ENCODE results near the gene KIAA0319L. TPM values are rescaled to one million over a fixed set of nuclear protein-coding genes. Genes with fewer than 3 reads are reported as not detected.

Gene KIAA0319L
- total RNA-seq (2014; rRNA removed; shearing (Covaris generic)) = 24.4 and 28.3 TPM in 2 replicates
- 16.6 and 18.1 TPM in 2 replicates for polyA plus RNA-seq (2016; fragmentation: Nextera tagmentation; extraction: Ambion mirVana)

DNA sequence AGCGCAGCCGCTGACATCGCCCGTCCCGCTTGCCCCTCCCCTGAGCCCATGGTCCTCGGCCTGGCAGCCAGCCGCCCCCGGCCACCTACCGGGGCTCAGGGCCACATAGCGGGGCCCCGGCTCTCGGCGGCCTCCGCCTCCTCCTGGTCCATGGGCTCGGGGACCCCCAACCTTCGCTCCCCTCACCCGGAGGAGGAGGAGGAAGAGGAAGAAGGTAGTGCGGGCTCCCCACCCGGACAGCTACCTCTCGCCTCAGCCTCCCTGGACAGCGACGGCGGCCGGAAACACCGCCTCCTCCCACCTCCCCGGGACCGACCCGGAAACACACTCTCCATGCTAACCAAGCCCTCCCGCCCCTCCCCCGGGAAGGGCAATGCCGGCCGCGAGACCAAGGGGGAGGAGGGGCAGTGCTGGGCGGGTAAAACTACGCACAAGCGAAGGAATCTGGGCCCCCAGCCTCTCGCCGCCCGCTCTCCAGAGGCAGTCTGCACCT lies at the start of gene KIAA0319L:
Gene KIAA0319L, minus strand, starts transcription at position 286 of the 493 bp plus-strand sequence. CDS start 2,912 bp downstream, outside the sequence.
- TF ChIP-seq EZH2 (IDR thresholded peaks at IDR 0.05; ENCODE audit: insufficient read depth, poor library complexity, severe bottlenecking) (no peak), EZH2phosphoT487 (IDR thresholded peaks at IDR 0.05; ENCODE audit: insufficient read depth, low read depth) (no peak)
- WGBS, 2 experiments (ENCODE audit: low coverage in 1 of 2, low lambda C conversion rate in 2 of 2, missing lambda C conversion rate in 2 of 2) = 1 to 2% methylated on average over 15 to 38 of the region's 39 CpGs
- DNase-seq = peak; percentile 90
- Histone ChIP-seq H3K36me3 (ENCODE audit: low read depth) (peaks cover 9% of the 10 kb centered on the region; the same call in 1 of the 2 replicates), H3F3A (ENCODE audit: insufficient read depth) (peaks cover 30% of the 10 kb centered on the region), H3K79me2 (ENCODE audit: insufficient read depth) (peaks cover 21% of the 10 kb centered on the region), H3K4me2 (ENCODE audit: unreplicated experiment) (peak within 1 kb of the TSS; percentile 95), H3K4me1 (ENCODE audit: insufficient read depth) (peaks cover 25% of the 10 kb centered on the region), H3K9me2 (ENCODE audit: insufficient read depth) (no peaks in the 10 kb centered on the region), H3K27me3 (replicated peaks; ENCODE audit: insufficient read depth) (no peaks in the 10 kb centered on the region), H3K4me3 (peak within 1 kb of the TSS; percentile 86), H3K9me3 (ENCODE audit: low read depth) (no peaks in the 10 kb centered on the region), H3K27ac (peak within 1 kb of the TSS; percentile 70), H2AFZ (peak within 1 kb of the TSS; percentile 76), H3K9ac (peak within 1 kb of the TSS; percentile 91), H4K20me1 (ENCODE audit: insufficient read depth) (no peaks in the 10 kb centered on the region)
- in situ Hi-C loops (cut with MboI) = no loop called here

DNA sequence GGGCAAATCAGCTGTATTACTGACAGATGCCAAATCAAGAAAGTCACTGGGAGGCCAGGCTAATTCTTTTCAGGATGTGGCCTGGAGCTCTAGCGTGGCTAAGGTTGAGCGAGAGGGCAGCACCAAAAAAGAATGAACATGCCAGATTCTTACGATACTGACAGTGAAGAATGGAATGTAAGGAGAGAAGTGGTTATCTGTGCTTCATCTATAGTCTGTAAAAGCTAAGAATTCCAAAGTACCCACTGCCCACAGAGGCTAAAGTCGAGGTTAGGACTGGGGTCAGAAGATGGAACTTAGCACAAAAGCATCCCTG lies 48.6 kb upstream of the KIAA0319L start:
- Histone ChIP-seq H3K4me2 (ENCODE audit: unreplicated experiment) (peak overlapping the region; percentile 28), H3K79me2 (ENCODE audit: insufficient read depth) (peaks cover 48% of the 10 kb centered on the region), H3K27me3 (replicated peaks; ENCODE audit: insufficient read depth) (no peaks in the 10 kb centered on the region), H2AFZ (no peak overlapping the region), H3F3A (ENCODE audit: insufficient read depth) (peaks cover 18% of the 10 kb centered on the region; the same call in 1 of the 2 replicates), H3K27ac (no peak overlapping the region), H3K9me2 (ENCODE audit: insufficient read depth) (no peaks in the 10 kb centered on the region), H3K36me3 (ENCODE audit: low read depth) (peaks cover 60% of the 10 kb centered on the region), H3K9ac (no peak overlapping the region), H3K9me3 (ENCODE audit: low read depth) (no peaks in the 10 kb centered on the region), H4K20me1 (ENCODE audit: insufficient read depth) (no peaks in the 10 kb centered on the region), H3K4me1 (ENCODE audit: insufficient read depth) (peaks cover 14% of the 10 kb centered on the region), H3K4me3 (no peak overlapping the region)
- in situ Hi-C loops (cut with MboI) = no loop called here
- 75 to 77% methylated on average over 4 of the region's 4 CpGs for WGBS, 2 experiments (ENCODE audit: low coverage in 1 of 2, low lambda C conversion rate in 2 of 2, missing lambda C conversion rate in 2 of 2)
- TF ChIP-seq EZH2 (IDR thresholded peaks at IDR 0.05; ENCODE audit: insufficient read depth, poor library complexity, severe bottlenecking) = no peak
- TF ChIP-seq EZH2phosphoT487 (IDR thresholded peaks at IDR 0.05; ENCODE audit: insufficient read depth, low read depth) = no peak
- peak; percentile 36 for DNase-seq

DNA sequence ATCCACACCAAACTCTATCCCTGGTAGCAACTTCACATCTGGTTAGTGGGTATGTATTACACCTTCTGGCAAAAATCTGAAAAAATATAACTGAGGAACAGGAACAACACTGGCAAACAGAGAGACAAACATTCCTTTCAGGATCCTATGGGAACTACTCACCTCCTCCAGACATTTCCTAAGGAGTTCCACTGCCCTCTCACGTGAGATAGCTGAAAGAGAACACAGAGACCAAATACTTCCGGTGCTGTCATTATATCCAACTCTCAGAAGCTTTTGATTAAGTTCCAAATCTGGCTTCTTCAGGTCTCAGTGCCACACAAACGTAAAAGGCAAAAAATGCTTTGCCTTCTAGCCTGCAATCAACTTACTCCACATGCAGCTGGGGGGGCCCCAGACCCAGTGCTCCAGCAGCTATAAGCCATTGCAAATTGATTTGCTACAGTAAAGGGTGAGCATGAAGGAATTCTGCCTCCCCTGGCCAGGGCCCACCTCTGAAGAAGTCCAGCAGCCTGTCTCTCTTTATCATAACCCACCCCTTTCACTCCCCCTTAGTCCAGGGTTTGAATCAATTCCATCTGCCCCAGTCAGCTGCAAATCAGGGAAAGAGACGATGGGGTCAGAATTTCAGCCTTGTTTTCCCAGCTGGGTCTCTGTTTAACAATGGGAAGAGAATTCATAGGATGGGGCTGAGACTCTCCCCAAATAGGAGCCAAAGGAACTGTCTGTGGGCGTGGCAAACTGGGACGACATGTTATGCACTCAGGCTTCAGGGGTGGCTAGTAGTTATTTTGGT lies 48.1 kb upstream of the KIAA0319L start:
- Histone ChIP-seq H4K20me1 (ENCODE audit: insufficient read depth) (no peaks in the 10 kb centered on the region), H3F3A (ENCODE audit: insufficient read depth) (peaks cover 18% of the 10 kb centered on the region; the same call in 1 of the 2 replicates), H3K79me2 (ENCODE audit: insufficient read depth) (peaks cover 42% of the 10 kb centered on the region), H3K9ac (no peak overlapping the region), H3K9me2 (ENCODE audit: insufficient read depth) (no peaks in the 10 kb centered on the region), H3K4me1 (ENCODE audit: insufficient read depth) (peaks cover 14% of the 10 kb centered on the region), H3K9me3 (ENCODE audit: low read depth) (no peaks in the 10 kb centered on the region), H3K27me3 (replicated peaks; ENCODE audit: insufficient read depth) (no peaks in the 10 kb centered on the region), H3K27ac (no peak overlapping the region), H3K36me3 (ENCODE audit: low read depth) (peaks cover 62% of the 10 kb centered on the region), H2AFZ (no peak overlapping the region), H3K4me2 (ENCODE audit: unreplicated experiment) (no peak overlapping the region), H3K4me3 (no peak overlapping the region)
- WGBS, 2 experiments (ENCODE audit: low coverage in 1 of 2, low lambda C conversion rate in 2 of 2, missing lambda C conversion rate in 2 of 2) = 61 to 73% methylated on average over 6 of the region's 6 CpGs
- in situ Hi-C loops (cut with MboI) = no loop called here
- no peak for DNase-seq
- no peak for TF ChIP-seq EZH2 (IDR thresholded peaks at IDR 0.05; ENCODE audit: insufficient read depth, poor library complexity, severe bottlenecking)
- TF ChIP-seq EZH2phosphoT487 (IDR thresholded peaks at IDR 0.05; ENCODE audit: insufficient read depth, low read depth) = no peak

DNA sequence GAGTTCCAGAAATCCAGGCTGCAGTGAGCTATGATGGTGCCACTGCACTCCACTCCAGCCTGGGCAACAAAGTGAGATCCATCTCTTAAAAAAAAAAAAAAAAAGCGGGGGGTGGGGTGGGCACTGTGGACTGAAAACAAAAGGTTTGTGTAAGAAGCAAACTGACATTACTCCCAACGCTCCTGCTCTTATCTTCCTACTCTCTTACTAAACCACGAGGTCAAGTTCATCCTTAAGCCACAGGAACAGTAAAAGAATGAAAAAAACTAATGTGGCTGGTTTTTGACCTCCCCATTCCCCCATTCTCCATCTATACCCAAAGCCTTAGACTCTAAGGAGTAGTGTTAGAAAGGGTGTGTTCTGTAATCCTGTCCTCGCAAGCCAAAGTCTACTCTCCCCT lies 46.7 kb upstream of the KIAA0319L start:
- TF ChIP-seq EZH2phosphoT487 (IDR thresholded peaks at IDR 0.05; ENCODE audit: insufficient read depth, low read depth) = no peak
- Histone ChIP-seq H3K9me3 (ENCODE audit: low read depth) (no peaks in the 10 kb centered on the region), H3K4me2 (ENCODE audit: unreplicated experiment) (no peak overlapping the region), H3K27me3 (replicated peaks; ENCODE audit: insufficient read depth) (no peaks in the 10 kb centered on the region), H2AFZ (no peak overlapping the region), H3K79me2 (ENCODE audit: insufficient read depth) (peaks cover 29% of the 10 kb centered on the region), H3K9me2 (ENCODE audit: insufficient read depth) (no peaks in the 10 kb centered on the region), H3K4me3 (no peak overlapping the region), H3F3A (ENCODE audit: insufficient read depth) (peaks cover 18% of the 10 kb centered on the region; the same call in 1 of the 2 replicates), H4K20me1 (ENCODE audit: insufficient read depth) (no peaks in the 10 kb centered on the region), H3K4me1 (ENCODE audit: insufficient read depth) (peaks cover 14% of the 10 kb centered on the region), H3K36me3 (ENCODE audit: low read depth) (peaks cover 51% of the 10 kb centered on the region), H3K9ac (no peak overlapping the region), H3K27ac (no peak overlapping the region)
- no peak for DNase-seq
- 97% methylated on average over 4 of the region's 4 CpGs for WGBS, 2 experiments (ENCODE audit: low coverage in 1 of 2, low lambda C conversion rate in 2 of 2, missing lambda C conversion rate in 2 of 2)
- in situ Hi-C loops (cut with MboI) = no loop called here
